GM12874 (cell line): ENCODE measurements around the gene DDC.

ENCODE experiments used
- CTCF ChIP-seq: IDR thresholded peaks from 2 replicates; pipeline ENCODE4 v1.5.1; 2011; ENCODE audit warnings: low read depth, mild to moderate bottlenecking, control low read depth, low read length, moderate library complexity; ENCODE audit not compliant: insufficient read depth

DDC gene

GRCh38 chr7:50423860-50424259 lies 141.3 kb downstream of the DDC start:
- TF ChIP-seq CTCF, result no peak

DNA sequence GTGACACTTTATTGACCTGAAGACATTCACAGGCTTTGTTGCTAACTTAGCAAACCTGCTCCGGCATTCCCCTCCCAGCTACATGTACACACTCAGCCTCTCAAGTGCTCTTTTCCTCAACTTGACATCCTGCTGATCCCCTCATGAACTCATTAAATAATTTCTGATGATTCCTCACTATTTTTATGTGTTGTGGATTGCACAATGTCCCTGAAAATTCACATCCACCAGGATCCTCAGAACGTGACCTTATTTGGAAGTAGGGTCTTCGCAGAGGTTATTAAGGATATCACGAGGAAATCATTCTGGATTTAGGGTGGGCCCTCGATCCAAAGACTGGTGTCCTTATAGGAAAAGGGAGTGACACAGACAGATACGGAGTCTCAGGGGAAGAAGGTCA lies 142.3 kb downstream of the DDC start:
- no peak for TF ChIP-seq CTCF

DNA sequence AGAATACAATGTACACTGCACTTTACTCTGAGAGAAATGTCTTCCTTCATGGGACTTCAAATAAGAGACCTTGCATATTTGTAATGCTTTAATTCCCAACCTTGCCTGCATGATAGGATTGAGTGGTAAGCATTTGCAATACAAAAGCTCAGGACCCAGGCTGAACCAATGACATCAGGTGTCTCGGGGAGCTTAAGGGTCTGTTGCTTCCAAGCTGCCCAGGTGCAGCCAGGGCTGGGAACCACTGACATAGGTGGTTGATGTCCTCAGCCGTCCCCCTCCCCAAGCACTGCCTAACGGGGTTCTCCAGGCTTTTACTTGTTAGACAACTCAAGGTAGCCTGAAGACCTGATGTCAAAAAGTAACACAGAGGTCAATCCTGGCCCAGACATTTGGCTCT lies 144.2 kb downstream of the DDC start:
- no peak for TF ChIP-seq CTCF

DNA sequence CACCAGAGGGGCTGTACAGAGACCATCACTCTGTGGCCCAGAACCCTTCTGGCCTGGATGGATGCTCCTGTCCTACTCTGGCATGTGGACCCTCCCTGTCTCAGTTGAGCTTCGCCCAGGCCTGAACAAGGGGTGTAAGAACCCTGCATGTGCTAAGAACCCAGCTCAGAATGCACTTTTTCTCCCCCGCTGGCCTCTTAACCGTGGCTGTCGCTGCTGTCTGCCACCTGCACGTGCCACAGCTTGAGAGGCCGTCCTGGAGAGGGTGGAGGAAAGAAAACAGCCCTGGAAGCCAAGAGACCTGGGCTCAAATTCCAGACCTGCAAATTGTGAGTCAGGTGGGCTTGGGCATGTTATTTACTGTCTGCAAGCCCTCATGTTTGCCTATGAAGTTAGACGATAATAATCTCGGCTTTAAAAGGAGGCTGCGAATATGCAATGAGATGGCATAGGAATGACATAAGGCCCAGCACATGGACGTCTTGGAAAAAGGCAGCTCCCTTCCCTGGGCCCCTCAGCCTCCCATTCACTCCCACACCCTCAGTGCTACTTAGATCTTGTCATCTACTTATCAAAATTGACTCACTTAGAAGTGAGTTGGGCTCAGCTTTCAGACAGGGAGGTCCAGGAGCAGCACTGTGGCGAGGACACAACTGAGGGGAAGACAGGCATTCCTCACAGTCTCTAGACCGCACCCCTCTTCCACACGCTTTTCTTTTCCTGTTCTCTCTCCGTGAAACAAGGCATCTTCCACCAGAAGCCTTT lies 146.5 kb downstream of the DDC start:
- TF ChIP-seq CTCF, result no peak

- TF ChIP-seq CTCF, result peak; percentile 95
Observed at GRCh38 chr7:50418086-50418515, 147.1 kb downstream of the DDC start.

DNA sequence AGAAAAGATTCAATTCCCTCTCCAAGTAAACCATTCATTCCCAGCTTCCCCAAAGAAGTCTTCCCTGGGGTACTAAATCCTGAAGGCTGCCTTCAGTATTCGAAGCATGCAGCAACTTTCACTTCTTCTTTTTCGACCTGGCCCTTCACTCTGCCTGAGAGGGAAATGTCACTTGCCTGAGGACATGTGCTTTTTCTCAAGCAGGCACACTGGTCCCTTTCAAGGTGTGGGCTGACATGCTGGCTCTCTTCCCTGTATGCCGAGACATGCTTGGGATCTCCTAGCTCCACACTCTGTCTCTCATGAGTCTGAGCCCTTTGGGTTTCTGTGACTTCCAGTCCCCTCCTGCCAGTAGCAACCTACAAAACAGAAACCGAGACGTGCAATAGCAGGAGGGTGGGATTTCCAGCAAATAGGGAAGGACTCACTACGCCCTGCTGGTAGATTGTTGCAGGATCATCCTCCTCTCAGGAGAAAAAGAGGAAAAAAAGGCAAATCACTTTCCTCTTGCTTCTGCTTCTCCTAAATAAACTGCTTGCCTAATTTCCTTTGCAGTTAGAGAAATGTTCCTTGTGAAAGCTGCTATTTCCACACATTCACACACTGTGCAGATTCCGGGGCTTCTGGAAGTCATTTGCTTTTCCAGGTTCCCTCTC lies 148.6 kb downstream of the DDC start:
- no peak for TF ChIP-seq CTCF

DNA sequence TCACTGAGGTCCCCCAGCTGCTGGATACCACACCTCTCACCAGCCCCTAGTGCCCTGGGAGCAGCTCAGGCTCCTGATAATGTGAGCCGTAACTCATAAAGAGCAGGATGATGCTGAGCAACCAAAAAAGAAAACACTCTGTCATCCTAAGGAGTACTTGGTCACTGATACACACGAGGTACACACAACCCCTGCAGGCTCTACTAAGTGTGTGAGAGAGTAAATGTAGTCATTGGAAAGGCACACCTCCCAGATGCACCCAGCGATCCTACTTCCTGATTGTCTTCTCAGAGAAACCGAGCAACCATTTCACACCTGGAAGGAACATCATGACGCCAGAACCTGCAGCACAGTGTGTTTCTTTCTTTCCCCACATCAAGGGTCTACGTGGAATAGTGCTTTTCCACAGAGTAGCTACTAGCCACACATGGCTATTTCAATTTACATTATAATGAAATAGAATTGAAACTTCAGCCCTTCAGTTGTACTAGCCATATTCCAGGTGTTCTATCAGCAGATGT lies 149.3 kb downstream of the DDC start:
- no peak for TF ChIP-seq CTCF
